GM12878 (cell line): ENCODE results near the gene ITGA5. TPM values are rescaled to one million over a fixed set of nuclear protein-coding genes. Genes with fewer than 3 reads are reported as not detected.

Experiments used
- ATAC-seq: fragments of 200-7000 bp; cut with Tn5 transposase; 3 replicates; pipeline ENCODE4 v1.9.1; 2020; ENCODE audit warnings: mild to moderate bottlenecking, moderate library complexity
- BruUV-seq: library from RNA; stranded (reverse); fragments of 400-500 nt; replicated peaks from 2 replicates; lab custom pipeline; 2021; lab: Mats Ljungman, UMichigan
- CTCF ChIA-PET: fragments of 300-600 bp; sonication (Branson Sonifier 250); formaldehyde crosslinking; extraction: SDS; loops from one replicate; lab custom pipeline; 2021; ENCODE audit warnings: inconsistent platforms; lab: Yijun Ruan, JAX
- POLR2A ChIA-PET: fragments of 350-600 bp; formaldehyde crosslinking; extraction: SDS; loops from one replicate; lab custom pipeline; 2021; ENCODE audit warnings: inconsistent platforms; lab: Charles Lee
- RAD21 ChIA-PET: fragments of 300-600 bp; sonication (Branson Sonifier 250); formaldehyde crosslinking; loops from one replicate; lab custom pipeline; 2023; ENCODE audit warnings: antibody characterized with exemption; ENCODE audit not compliant: unreplicated experiment; lab: Charles Lee
- SMC1A ChIA-PET: fragments of 300-600 bp; sonication (Branson Sonifier 250); formaldehyde crosslinking; loops from one replicate; lab custom pipeline; 2023; ENCODE audit not compliant: unreplicated experiment, uncharacterized antibody; lab: Charles Lee
- DNase-seq: peaks from one replicate; pipeline ENCODE4 v3.0.0-alpha.2; 2011; ENCODE audit warnings: low read depth, low spot score
- FAIRE-seq: peaks from 3 replicates; lab custom pipeline; 2011; peaks lifted over from hg19 to GRCh38; lab: Jason Lieb, UNC
- H2AFZ ChIP-seq: 2 replicates; pipeline ENCODE4 v1.6.0; 2011; ENCODE audit warnings: low read depth, low read length, control low read depth; ENCODE audit not compliant: control insufficient read depth
- H3K27ac ChIP-seq: 2 replicates; pipeline ENCODE4 v1.5.1; 2011; ENCODE audit warnings: control low read depth; ENCODE audit not compliant: control insufficient read depth, insufficient read depth
- H3K27me3 ChIP-seq, 2 experiments: replicated peaks in 1 of 2; 2 replicates each; pipeline versions ENCODE4 v1.6.0 to v1.6.1; 2011; ENCODE audit warnings: low read length in 1 of 2; ENCODE audit not compliant: control insufficient read depth in 2 of 2, insufficient read depth in 2 of 2
- H3K36me3 ChIP-seq, 2 experiments: 2 replicates each; pipeline ENCODE4 v1.5.1; 2011; ENCODE audit warnings: low read length in 1 of 2; ENCODE audit not compliant: control insufficient read depth in 2 of 2, insufficient read depth in 2 of 2
- H3K4me1 ChIP-seq: 2 replicates; pipeline ENCODE4 v1.6.1; 2011; ENCODE audit warnings: mild to moderate bottlenecking, low read length, moderate library complexity, mixed read lengths; ENCODE audit not compliant: control insufficient read depth, insufficient read depth
- H3K4me2 ChIP-seq: 2 replicates; pipeline ENCODE4 v1.6.0; 2011; ENCODE audit warnings: control low read depth; ENCODE audit not compliant: control insufficient read depth, insufficient read depth
- H3K4me3 ChIP-seq: fragments of 200-600 bp; sonication (generic); 2 replicates; pipeline ENCODE4 v1.5.1; 2016
- H3K79me2 ChIP-seq: 2 replicates; pipeline ENCODE4 v1.6.0; 2011; ENCODE audit warnings: low read length; ENCODE audit not compliant: control insufficient read depth, insufficient read depth
- H3K9ac ChIP-seq: 2 replicates; pipeline ENCODE4 v1.8.0; 2011; ENCODE audit warnings: low read length, control low read depth, mixed read lengths; ENCODE audit not compliant: control insufficient read depth, insufficient read depth
- H3K9me3 ChIP-seq: replicated peaks from 3 replicates; pipeline ENCODE4 v1.5.1; 2011; ENCODE audit warnings: mild to moderate bottlenecking, low read length; ENCODE audit not compliant: control insufficient read depth, insufficient read depth
- H4K20me1 ChIP-seq: 2 replicates; pipeline ENCODE4 v1.6.0; 2011; ENCODE audit not compliant: control insufficient read depth, insufficient read depth
- BHLHE40 ChIP-seq, 2 experiments: fragments of 450-650 bp in 1 of 2; IDR thresholded peaks; 2 replicates each; pipeline ENCODE4 v1.6.1; 2011 to 2017; ENCODE audit warnings: low read depth in 2 of 2, borderline replicate concordance in 1 of 2, improper control_type of control experiment in 1 of 2, low read length in 1 of 2, mild to moderate bottlenecking in 1 of 2
- DPF2 ChIP-seq: fragments of 450-650 bp; IDR thresholded peaks from 2 replicates; pipeline ENCODE4 v1.6.1; 2017; ENCODE audit warnings: mild to moderate bottlenecking
- EP300 ChIP-seq, 2 experiments: fragments of 150-350 bp in 1 of 2; IDR thresholded peaks; 2 replicates each; pipeline ENCODE4 v1.6.1; 2011 to 2012; ENCODE audit warnings: low read depth in 2 of 2, low read length in 2 of 2, borderline replicate concordance in 1 of 2, improper control_type of control experiment in 1 of 2, inconsistent platforms in 1 of 2; ENCODE audit not compliant: control insufficient read depth in 1 of 2
- GATAD2B ChIP-seq: fragments of 450-650 bp; conservative IDR thresholded peaks from 2 replicates; pipeline ENCODE4 v1.6.1; 2017; ENCODE audit warnings: low read depth, mild to moderate bottlenecking, moderate library complexity
- IKZF1 ChIP-seq: fragments of 450-650 bp; conservative IDR thresholded peaks from 2 replicates; pipeline ENCODE4 v1.6.1; 2017; ENCODE audit warnings: antibody characterized with exemption, mild to moderate bottlenecking
- IRF4 ChIP-seq: IDR thresholded peaks from 2 replicates; pipeline ENCODE4 v1.6.1; 2011; ENCODE audit warnings: low read depth, low read length
- KLF5 ChIP-seq: fragments of 450-650 bp; IDR thresholded peaks from 2 replicates; pipeline ENCODE4 v1.6.1; 2014; ENCODE audit warnings: mild to moderate bottlenecking; ENCODE audit not compliant: partially characterized antibody
- NR2F1 ChIP-seq: fragments of 450-650 bp; conservative IDR thresholded peaks from 2 replicates; pipeline ENCODE4 v1.6.1; 2017; ENCODE audit warnings: mild to moderate bottlenecking
- POLR2A ChIP-seq: IDR thresholded peaks from 2 replicates; pipeline ENCODE4 v1.6.1; 2011; ENCODE audit warnings: low read depth, mild to moderate bottlenecking, low read length
- POLR2AphosphoS5 ChIP-seq: IDR thresholded peaks from 2 replicates; pipeline ENCODE4 v1.6.1; 2011; ENCODE audit warnings: mild to moderate bottlenecking, low read length, inconsistent platforms
- SP1 ChIP-seq: IDR thresholded peaks from one replicate; pipeline ENCODE4 v1.6.1; 2011; ENCODE audit warnings: low read depth, low read length
- SPI1 ChIP-seq: IDR thresholded peaks from 2 replicates; pipeline ENCODE4 v1.6.1; 2011; ENCODE audit warnings: low read depth, mild to moderate bottlenecking, low read length, moderate library complexity, borderline replicate concordance; ENCODE audit not compliant: insufficient read depth
- WRNIP1 ChIP-seq: IDR thresholded peaks from 2 replicates; pipeline ENCODE4 v1.6.1; 2011; ENCODE audit warnings: low read depth, low read length, improper control_type of control experiment, borderline replicate concordance
- YY1 ChIP-seq: IDR thresholded peaks from 2 replicates; pipeline ENCODE4 v1.6.1; 2011; ENCODE audit warnings: low read depth, mild to moderate bottlenecking, low read length
- ZNF24 ChIP-seq: fragments of 450-650 bp; IDR thresholded peaks from 2 replicates; pipeline ENCODE4 v1.6.1; 2017; ENCODE audit warnings: antibody characterized with exemption, mild to moderate bottlenecking
- ZNF274 ChIP-seq: IDR thresholded peaks from one replicate; pipeline ENCODE4 v1.8.0; 2011; ENCODE audit not compliant: insufficient read length, insufficient read depth
- WGBS: methylation state at CpG from one replicate; pipeline ENCODE4 v1.1.6; 2016; ENCODE audit warnings: low lambda C conversion rate; ENCODE audit not compliant: insufficient replicate concordance, insufficient coverage; ENCODE audit errors: missing lambda C conversion rate; 5-methylcytosine and 5-hydroxymethylcytosine counted together
- in situ Hi-C: fragments of 300-500 bp; cut with MboI; formaldehyde crosslinking; loops from 9 replicates; pipeline ENCODE4 v1.14.3; 2018; ENCODE audit warnings: mixed read lengths
- intact Hi-C: fragments of 100-400 bp; cut with micrococcal nuclease; formaldehyde crosslinking; loops from one replicate; pipeline ENCODE4 v1.14.2; 2022; ENCODE audit not compliant: unreplicated experiment
- polyA plus RNA-seq, 11 experiments: library from polyadenylated mRNA; depleted of rRNA in 4 of 11; unstranded in 6 of 11; stranded (reverse) in 5 of 11; fragments of >200 nt; fragmentation: Nextera tagmentation in 4 of 11; fragmentation: Illumina TruSeq in 1 of 11; extraction: Ambion mirVana in 4 of 11; extraction: Trizol in 1 of 11; gene quantifications; 1 replicate in 1 of 11; 2 replicates in 10 of 11; pipeline versions ENCODE4 v1.2.1 to v1.2.3, GENCODE V29; 2011 to 2016; ENCODE audit warnings: inconsistent platforms in 2 of 11, missing spikeins in 2 of 11, low read depth in 1 of 11
- total RNA-seq, 4 experiments: library from RNA; depleted of rRNA in 3 of 4; stranded (reverse); fragments of >200 nt in 3 of 4; fragmentation: Illumina TruSeq in 1 of 4; extraction: Trizol in 1 of 4; gene quantifications; 2 replicates each; pipeline versions ENCODE4 v1.2.1 to v1.2.3, GENCODE V29; 2013 to 2021
- TF ChIP-seq, protein P1 (sequence below): fragments of 450-650 bp; IDR thresholded peaks from 2 replicates; pipeline ENCODE4 v1.6.1; 2017; ENCODE audit warnings: mild to moderate bottlenecking, moderate library complexity

Gene ITGA5
- total and polyA plus RNA-seq, 10 of the 15 experiments (the other 5 are each of a cell fraction or from before 2014, with no cell fraction given) = 0.15 to 22.5 (median 0.61) TPM

DNA sequence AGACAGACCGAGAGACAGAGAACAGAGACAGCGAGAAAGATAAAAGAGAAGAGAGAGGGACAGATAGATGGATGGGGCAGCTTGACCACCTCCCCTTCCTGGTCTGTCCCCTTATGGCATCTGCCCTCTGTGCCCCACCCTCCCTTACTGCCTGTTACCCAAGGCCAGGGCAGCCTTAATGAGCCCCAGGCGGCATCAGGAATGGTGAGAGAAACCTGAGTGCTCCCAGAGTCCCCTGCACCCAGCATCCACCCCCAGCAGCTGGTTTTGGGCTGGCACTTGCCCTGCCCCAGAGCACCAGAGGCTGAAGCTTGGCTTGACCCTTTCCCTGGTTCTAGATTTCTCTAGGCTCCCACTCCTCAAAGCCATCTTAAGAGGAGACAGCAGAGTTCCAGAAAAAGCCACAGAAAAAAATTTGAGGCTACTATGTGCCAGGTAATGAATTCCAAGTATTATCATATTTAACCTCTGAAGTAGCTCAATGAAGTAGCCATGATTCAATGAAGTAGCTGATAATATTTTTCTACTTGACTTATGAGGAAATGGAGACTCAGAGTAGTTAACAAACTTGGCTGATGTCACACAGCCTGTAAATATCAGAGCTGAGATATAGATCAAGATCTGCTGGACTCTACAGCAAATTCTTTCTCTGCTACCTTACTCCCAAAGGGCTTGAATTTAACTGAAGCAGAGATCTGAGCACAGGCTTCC is 32.5 kb downstream of the ITGA5 start (continued):
- TF ChIP-seq, protein P1, sequence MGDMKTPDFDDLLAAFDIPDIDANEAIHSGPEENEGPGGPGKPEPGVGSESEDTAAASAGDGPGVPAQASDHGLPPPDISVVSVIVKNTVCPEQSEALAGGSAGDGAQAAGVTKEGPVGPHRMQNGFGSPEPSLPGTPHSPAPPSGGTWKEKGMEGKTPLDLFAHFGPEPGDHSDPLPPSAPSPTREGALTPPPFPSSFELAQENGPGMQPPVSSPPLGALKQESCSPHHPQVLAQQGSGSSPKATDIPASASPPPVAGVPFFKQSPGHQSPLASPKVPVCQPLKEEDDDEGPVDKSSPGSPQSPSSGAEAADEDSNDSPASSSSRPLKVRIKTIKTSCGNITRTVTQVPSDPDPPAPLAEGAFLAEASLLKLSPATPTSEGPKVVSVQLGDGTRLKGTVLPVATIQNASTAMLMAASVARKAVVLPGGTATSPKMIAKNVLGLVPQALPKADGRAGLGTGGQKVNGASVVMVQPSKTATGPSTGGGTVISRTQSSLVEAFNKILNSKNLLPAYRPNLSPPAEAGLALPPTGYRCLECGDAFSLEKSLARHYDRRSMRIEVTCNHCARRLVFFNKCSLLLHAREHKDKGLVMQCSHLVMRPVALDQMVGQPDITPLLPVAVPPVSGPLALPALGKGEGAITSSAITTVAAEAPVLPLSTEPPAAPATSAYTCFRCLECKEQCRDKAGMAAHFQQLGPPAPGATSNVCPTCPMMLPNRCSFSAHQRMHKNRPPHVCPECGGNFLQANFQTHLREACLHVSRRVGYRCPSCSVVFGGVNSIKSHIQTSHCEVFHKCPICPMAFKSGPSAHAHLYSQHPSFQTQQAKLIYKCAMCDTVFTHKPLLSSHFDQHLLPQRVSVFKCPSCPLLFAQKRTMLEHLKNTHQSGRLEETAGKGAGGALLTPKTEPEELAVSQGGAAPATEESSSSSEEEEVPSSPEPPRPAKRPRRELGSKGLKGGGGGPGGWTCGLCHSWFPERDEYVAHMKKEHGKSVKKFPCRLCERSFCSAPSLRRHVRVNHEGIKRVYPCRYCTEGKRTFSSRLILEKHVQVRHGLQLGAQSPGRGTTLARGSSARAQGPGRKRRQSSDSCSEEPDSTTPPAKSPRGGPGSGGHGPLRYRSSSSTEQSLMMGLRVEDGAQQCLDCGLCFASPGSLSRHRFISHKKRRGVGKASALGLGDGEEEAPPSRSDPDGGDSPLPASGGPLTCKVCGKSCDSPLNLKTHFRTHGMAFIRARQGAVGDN = no peak
- no peak for TF ChIP-seq ZNF274
- TF ChIP-seq KLF5 = no peak
- no peak for TF ChIP-seq POLR2A

DNA sequence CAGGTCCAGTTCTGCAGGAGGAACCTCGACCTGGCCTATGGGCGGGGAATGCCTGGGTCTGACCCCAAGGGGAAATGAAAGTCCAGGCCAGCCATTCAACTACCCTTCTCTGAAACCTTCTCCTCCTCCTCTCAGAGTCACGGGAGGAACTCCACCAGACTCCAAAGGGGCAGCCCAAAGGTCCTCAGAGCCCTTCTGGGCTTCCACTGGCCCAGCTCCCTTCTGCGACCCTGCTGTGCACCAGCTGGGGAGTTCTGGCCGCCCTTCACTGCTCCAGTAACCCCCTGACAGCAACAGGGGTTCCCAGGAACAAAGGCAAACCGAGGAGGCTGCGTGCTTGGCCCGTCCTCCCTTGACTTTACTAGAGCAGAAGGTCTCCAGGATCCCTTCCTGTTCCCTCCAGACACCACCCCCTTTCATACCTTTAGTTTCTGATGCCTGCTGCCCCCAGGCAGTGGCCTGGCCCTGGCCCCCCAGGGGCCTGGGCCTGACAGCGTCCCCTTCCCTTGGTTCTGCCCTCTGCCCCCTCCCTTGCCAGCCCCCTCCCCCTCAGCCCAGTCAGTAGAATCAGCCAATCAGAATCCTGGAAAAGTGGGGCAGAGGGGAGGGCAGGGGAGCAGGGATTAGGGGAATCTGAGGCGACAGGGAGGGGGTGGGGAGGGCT is 33.7 kb downstream of the ITGA5 start:
- ChIA-PET CTCF (interaction anchor here (0.9 to 4.5 kb wide), 15 partner anchors 8 to 362 kb away, joined by 3 to 33 read pairs (median 6); partner anchors contain the start of genes COPZ1 and NCKAP1L), POLR2A (interaction anchor here (1.1 to 1.4 kb wide), 3 partner anchors 11 to 106 kb away, joined by 3 to 7 read pairs (median 3); partner anchors contain the start of gene CBX5), RAD21 (interaction anchor here (0.7 to 2.7 kb wide), 5 partner anchors 14 to 61 kb away, joined by 3 to 9 read pairs (median 4); partner anchors contain the start of gene COPZ1)
- Histone ChIP-seq H3K27me3 (no peaks in the 10 kb centered on the region), H3K4me1 (peaks cover 14% of the 10 kb centered on the region), H2AFZ (peak overlapping the region; percentile 56), H4K20me1 (no peaks in the 10 kb centered on the region), H3K9ac (peak overlapping the region; percentile 57; the same call in 1 of the 2 replicates), H3K79me2 (no peaks in the 10 kb centered on the region), H3K27ac (peak overlapping the region; percentile 71), H3K4me2 (peak overlapping the region; percentile 79)
- in situ Hi-C loops (no loop called here), intact Hi-C loops (no loop called here)
- WGBS = 38% methylated on average over 10 of the region's 10 CpGs
- peak; percentile 86 for ATAC-seq
- peak; percentile 47; the same call in 1 of the 2 replicates for TF ChIP-seq POLR2AphosphoS5
- TF ChIP-seq GATAD2B = 0 out of 2 replicates have a peak, but pooled peaks have one; percentile 17
- no peak for TF ChIP-seq WRNIP1
- 0 out of 4 replicates have a peak, but pooled peaks of 1 of the 2 experiments have one; percentile 12 for TF ChIP-seq EP300 (IDR thresholded peaks at IDR 0.05; ENCODE audit: borderline replicate concordance in 1 of 2, control insufficient read depth in 1 of 2, low read depth in 2 of 2, low read length in 2 of 2)
- TF ChIP-seq YY1 = 0 out of 2 replicates have a peak, but pooled peaks have one; percentile 22
- peak; percentile 62 for TF ChIP-seq NR2F1
- TF ChIP-seq ZNF24 = no peak
- TF ChIP-seq DPF2 = peak; percentile 45; the same call in 1 of the 2 replicates
- no peak for TF ChIP-seq SP1
- TF ChIP-seq IKZF1 = 0 out of 2 replicates have a peak, but pooled peaks have one; percentile 3
- TF ChIP-seq BHLHE40 (IDR thresholded peaks at IDR 0.05; ENCODE audit: borderline replicate concordance in 1 of 2, low read depth in 2 of 2, low read length in 1 of 2) = peak; percentile 54 to 80; a peak in 3 of 4 replicates
- peak; percentile 89 for TF ChIP-seq SPI1
- TF ChIP-seq IRF4 = peak; percentile 50; the same call in 1 of the 2 replicates
- TF ChIP-seq, all 136 proteins: peak for 10
- Histone ChIP-seq H3K9me3 (no peaks in the 10 kb centered on the region), H3K4me3 (peak overlapping the region; percentile 45; the same call in 1 of the 2 replicates), H3K36me3 (no peaks in the 10 kb centered on the region)
- DNase-seq (no peak), FAIRE-seq (peak; percentile 79)
- SMC1A ChIA-PET = interaction anchor here (1.0 to 1.3 kb wide), 4 partner anchors 8 to 127 kb away, joined by 3 to 6 read pairs (median 4); no protein-coding TSS in a partner anchor
- BruUV-seq = no TSS peak
